GM19455 (cell line): ENCODE data around the gene BRD3.

Source experiments
- ATAC-seq: cut with Tn5 transposase; IDR thresholded peaks from one replicate; pipeline ENCODE4 v1.9.1; 2021; ENCODE audit not compliant: unreplicated experiment

BRD3 gene

GRCh38 chr9:134025606-134026541 lies 42.0 kb downstream of the BRD3 start:
- ATAC-seq: peak; percentile 47

GRCh38 chr9:134024828-134025605 lies 42.8 kb downstream of the BRD3 start, which contains the start of gene BRD3OS:
Gene BRD3OS, plus strand, starts transcription at chr9:134025481. Its CDS starts 1,267 bp downstream, at chr9:134026748.
- ATAC-seq: peak; percentile 82

GRCh38 chr9:134024214-134024792 lies 43.5 kb downstream of the BRD3 start:
- ATAC-seq: no peak

GRCh38 chr9:134014946-134015345 lies 52.9 kb downstream of the BRD3 start:
- ATAC-seq: no peak

- no peak for ATAC-seq
These were observed 56.4 kb downstream of the BRD3 start for GRCh38 chr9:134011401-134011800.

GRCh38 chr9:134010310-134011173 lies 57.3 kb downstream of the BRD3 start:
- ATAC-seq: no peak

GRCh38 chr9:134007571-134007970 lies 60.3 kb downstream of the BRD3 start:
- no peak for ATAC-seq

- ATAC-seq: no peak
These were observed 60.7 kb downstream of the BRD3 start for GRCh38 chr9:134007150-134007549.

- no peak for ATAC-seq
These were observed 62.4 kb downstream of the BRD3 start for GRCh38 chr9:134005381-134005780.

GRCh38 chr9:134004881-134005280 lies 62.9 kb downstream of the BRD3 start:
- no peak for ATAC-seq

GRCh38 chr9:134004131-134004873 lies 63.5 kb downstream of the BRD3 start:
- no peak for ATAC-seq

GRCh38 chr9:134003237-134003636 lies 64.6 kb downstream of the BRD3 start:
- no peak for ATAC-seq

- ATAC-seq: no peak
These were observed 65.0 kb downstream of the BRD3 start for GRCh38 chr9:134002796-134003195.

- no peak for ATAC-seq
These were observed 68.0 kb downstream of the BRD3 start for GRCh38 chr9:133999851-134000265.

GRCh38 chr9:133998915-133999595 lies 68.8 kb downstream of the BRD3 start:
- no peak for ATAC-seq

GRCh38 chr9:133997584-133997983 lies 70.2 kb downstream of the BRD3 start:
- ATAC-seq: no peak

- no peak for ATAC-seq
These were observed 71.0 kb downstream of the BRD3 start for GRCh38 chr9:133996531-133997520.
